ENCODE data around the gene TCHHL1.

GRCh38 chr1:152072311-152072710 lies 16.6 kb downstream of the TCHHL1 start:
- TF ChIP-seq, protein P1, sequence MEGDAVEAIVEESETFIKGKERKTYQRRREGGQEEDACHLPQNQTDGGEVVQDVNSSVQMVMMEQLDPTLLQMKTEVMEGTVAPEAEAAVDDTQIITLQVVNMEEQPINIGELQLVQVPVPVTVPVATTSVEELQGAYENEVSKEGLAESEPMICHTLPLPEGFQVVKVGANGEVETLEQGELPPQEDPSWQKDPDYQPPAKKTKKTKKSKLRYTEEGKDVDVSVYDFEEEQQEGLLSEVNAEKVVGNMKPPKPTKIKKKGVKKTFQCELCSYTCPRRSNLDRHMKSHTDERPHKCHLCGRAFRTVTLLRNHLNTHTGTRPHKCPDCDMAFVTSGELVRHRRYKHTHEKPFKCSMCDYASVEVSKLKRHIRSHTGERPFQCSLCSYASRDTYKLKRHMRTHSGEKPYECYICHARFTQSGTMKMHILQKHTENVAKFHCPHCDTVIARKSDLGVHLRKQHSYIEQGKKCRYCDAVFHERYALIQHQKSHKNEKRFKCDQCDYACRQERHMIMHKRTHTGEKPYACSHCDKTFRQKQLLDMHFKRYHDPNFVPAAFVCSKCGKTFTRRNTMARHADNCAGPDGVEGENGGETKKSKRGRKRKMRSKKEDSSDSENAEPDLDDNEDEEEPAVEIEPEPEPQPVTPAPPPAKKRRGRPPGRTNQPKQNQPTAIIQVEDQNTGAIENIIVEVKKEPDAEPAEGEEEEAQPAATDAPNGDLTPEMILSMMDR (IDR thresholded peaks at IDR 0.05): no peak
- no peak for TF ChIP-seq POLR2A (IDR thresholded peaks at IDR 0.05)
- TF ChIP-seq POLR2AphosphoS5 (IDR thresholded peaks at IDR 0.05): no peak
